Measurements from ENCODE around the gene ORC6. TPM values are rescaled to one million over a fixed set of nuclear protein-coding genes. Genes with fewer than 3 reads are reported as not detected.

Gene ORC6
- total RNA-seq, 1 donor from 2014 or later: 68.2 TPM

GRCh38 chr16:46746821-46747776 lies 57.6 kb downstream of the ORC6 start:
- peaks cover 7% of the 10 kb centered on the region for H3K4me1 Mint-ChIP-seq (ENCODE audit: low read depth)
- no peak overlapping the region for H3K27ac Mint-ChIP-seq
- intact Hi-C loops (cut with micrococcal nuclease): no loop called here
- no peaks in the 10 kb centered on the region for H3K36me3 Mint-ChIP-seq (ENCODE audit: low read depth)
- H3K4me3 Mint-ChIP-seq: no peak overlapping the region
- H3K27me3 Mint-ChIP-seq (ENCODE audit: insufficient read depth): no peaks in the 10 kb centered on the region
- H3K9me3 Mint-ChIP-seq: no peaks in the 10 kb centered on the region
- DNase-seq (ENCODE audit: low spot score): no peak

Other genes starting within 250 kb of the ORC6 start
- 46.5 and 46.8 TPM in 2 replicates for gene SHCBP1, start 68.3 kb upstream of the ORC6 start, total RNA-seq
- gene VPS35, start 481 bp upstream of the ORC6 start, total RNA-seq: 81.0 and 87.0 TPM in 2 replicates
- 0.44 and 1.1 TPM in 2 replicates for gene MYLK3, start 58.7 kb downstream of the ORC6 start, total RNA-seq
- gene C16orf87, start 141.5 kb downstream of the ORC6 start, total RNA-seq: 40.8 and 44.5 TPM in 2 replicates
- 20.9 and 22.3 TPM in 2 replicates for gene GPT2, start 194.7 kb downstream of the ORC6 start, total RNA-seq

Measured in activated T-helper 1 cell treated with anti-CD3 and anti-CD28 coated beads, Interleukin-12 subunit alpha, Interleukin-12 subunit beta, Interleukin-2, Interleukin-4 antibody, amounts not matched to agents 30 ng/mL and 10 ng/mL and 1 ng/mL, durations not matched to agents 14 hours and 24 hours and 36 hours (primary cell).